WI38 (cell line): ENCODE results near the gene TSPAN18.

Experiments
- H3K4me3 ChIP-seq: 2 replicates; pipeline ENCODE4 v1.5.1; 2011; ENCODE audit warnings: low read depth, mild to moderate bottlenecking, control low read depth, low read length
- TF ChIP-seq, protein P1 (sequence below): IDR thresholded peaks from 2 replicates; pipeline ENCODE4 v1.5.1; 2012; ENCODE audit warnings: low read depth, mild to moderate bottlenecking, control low read depth, low read length

The TSPAN18 gene

DNA sequence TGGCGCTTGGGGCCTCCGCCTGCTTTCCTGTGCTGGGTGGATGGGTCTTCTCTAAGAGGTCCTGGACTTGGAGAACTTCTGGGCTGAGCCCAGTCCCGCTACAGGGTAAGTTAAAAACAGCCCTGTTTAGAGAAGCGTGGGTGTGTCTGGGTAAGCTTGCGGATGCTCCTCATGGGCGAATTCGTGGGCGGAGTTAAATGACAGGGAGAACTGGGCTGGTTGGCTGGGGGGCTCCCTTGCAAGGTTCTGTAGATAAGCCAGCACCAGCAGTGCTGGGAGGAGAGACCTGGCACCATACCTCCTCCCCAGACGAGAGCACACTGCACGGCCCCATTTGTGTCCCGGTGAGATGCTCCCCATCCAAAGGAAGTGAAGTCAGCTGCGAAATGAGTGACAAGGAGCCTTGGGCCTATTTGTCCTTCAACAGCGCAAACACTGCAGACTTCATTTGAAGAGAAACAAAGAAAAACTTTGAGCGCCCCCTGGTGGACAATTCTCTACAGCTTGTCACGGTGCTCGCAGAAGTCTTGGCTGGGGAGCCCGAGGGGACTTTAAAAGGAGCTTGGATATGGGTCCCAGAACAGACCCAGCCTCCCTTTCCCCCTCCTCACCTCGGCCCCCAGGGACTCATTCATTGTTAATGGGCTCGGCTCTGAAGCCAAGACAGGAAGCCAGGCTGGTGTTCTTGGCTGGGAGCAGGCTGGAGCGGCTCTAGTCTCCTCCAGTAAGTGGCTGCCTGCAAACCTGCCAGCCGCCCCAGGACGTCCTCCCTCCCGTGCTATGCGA is 184.5 kb downstream of the TSPAN18 start:
- H3K4me3 ChIP-seq: no peak overlapping the region
- TF ChIP-seq, protein P1, sequence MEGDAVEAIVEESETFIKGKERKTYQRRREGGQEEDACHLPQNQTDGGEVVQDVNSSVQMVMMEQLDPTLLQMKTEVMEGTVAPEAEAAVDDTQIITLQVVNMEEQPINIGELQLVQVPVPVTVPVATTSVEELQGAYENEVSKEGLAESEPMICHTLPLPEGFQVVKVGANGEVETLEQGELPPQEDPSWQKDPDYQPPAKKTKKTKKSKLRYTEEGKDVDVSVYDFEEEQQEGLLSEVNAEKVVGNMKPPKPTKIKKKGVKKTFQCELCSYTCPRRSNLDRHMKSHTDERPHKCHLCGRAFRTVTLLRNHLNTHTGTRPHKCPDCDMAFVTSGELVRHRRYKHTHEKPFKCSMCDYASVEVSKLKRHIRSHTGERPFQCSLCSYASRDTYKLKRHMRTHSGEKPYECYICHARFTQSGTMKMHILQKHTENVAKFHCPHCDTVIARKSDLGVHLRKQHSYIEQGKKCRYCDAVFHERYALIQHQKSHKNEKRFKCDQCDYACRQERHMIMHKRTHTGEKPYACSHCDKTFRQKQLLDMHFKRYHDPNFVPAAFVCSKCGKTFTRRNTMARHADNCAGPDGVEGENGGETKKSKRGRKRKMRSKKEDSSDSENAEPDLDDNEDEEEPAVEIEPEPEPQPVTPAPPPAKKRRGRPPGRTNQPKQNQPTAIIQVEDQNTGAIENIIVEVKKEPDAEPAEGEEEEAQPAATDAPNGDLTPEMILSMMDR: peak; percentile 63

DNA sequence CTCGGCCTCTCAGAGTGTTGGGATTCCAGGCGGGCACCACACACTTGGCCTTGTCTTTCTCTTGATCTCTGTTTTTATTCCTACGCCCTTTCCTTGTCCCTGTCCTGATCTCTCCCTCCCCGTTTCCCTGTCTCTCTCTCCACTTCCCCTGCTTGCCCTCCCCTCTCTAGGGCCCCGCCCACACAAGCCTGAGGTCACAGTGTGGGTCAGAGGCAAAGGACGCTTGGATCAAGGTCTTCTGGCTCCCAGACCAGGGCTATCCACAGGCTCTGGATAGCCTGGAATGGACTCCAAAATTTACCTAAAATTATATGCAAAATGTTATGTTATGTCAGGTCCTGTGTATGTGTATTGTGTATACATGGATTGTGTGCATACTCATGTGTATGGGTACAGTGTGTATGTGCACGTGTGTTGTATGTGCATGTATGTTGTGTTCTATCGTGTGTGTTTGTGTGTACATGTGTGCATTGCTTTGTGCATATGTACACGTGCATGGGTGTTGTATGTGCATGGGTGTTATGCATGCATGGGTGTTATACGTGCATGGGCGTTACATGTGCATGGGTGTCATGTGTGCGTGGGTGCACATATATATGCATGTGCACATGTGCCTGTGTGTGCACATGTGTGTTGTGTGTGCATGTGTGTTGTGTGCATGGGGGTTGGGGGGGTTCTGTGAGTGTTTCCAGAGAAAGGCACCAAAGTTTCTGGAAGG is 185.7 kb downstream of the TSPAN18 start:
- TF ChIP-seq, protein P1: no peak
- no peak overlapping the region for H3K4me3 ChIP-seq

DNA sequence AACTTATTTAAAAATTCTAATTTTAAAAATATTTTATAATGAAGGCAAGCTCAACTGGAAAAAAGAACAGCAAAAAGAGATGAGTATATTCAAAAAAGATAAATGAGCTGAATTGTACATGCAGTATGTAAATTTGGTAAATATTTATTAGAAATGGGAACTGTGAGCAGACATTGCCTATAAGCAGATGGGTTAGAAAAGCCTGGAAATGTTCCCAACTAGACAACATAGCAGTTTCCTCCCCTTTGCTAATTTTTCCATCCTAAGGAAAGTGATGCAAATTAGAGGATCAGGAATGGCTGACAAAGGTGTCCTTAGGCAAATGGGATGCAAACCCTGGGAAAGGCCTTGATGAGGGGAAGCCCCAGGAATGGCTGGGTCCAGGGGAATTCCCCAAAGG is 186.7 kb downstream of the TSPAN18 start:
- H3K4me3 ChIP-seq: no peak overlapping the region
- TF ChIP-seq, protein P1: no peak

DNA sequence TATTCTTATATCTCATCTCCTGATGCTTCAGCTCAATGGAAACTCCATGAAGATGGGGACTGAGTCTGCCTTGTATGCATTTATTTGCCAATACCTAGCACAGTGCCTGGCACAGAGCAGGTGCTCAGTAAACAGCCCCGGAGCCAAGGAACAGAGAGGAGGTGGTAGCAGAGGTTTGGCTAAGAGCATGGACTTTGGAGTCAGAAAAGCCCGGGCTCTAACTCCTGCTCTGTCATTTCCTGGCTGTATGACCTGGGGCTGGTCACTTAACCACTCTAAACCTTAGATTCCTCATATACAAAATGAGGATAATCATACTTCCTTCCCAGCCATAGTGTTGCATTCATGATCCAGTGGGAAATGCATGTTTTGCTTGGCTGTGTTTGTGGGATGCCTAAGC is 187.3 kb downstream of the TSPAN18 start:
- no peak overlapping the region for H3K4me3 ChIP-seq
- TF ChIP-seq, protein P1: no peak

DNA sequence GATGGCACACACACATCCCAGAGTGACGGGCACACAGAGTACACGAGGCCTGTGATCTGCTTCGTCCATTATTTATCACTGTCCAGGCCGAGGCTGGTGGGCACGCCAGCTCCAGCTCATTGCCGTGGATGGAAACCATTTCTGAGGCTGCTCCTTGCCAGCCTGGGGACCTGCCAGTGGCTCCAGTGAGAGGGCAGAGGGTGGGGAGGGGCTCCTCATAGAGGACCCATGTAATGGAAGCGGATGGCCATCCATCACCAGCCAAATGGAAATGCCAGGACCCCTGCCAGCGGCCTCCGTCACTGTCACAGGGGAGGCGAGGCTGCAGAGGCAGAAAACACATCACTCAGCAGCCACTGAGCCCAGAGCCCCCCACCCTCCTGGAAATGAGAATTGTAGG is 188.2 kb downstream of the TSPAN18 start:
- H3K4me3 ChIP-seq: no peak overlapping the region
- TF ChIP-seq, protein P1: no peak

DNA sequence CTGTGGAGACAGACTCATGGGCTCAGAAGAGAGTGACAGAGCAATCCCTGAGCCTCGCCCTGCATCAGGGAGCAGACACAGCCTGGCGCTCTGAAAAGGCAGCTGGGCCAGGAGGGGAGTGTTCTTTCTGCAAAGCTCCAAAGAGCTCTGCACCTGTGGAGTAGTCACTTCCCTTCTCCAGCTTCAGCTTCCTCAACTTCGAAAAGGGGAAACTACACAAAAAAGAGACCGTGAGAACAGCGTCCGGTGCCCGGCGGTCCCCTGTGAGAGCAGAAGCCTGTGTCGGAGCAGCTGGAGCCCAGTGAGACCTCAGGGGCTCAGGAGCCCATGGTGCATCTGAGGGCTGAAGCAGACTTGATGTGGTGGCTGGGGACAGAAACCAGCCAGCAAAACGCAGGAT is 188.9 kb downstream of the TSPAN18 start:
- no peak overlapping the region for H3K4me3 ChIP-seq
- TF ChIP-seq, protein P1: no peak

DNA sequence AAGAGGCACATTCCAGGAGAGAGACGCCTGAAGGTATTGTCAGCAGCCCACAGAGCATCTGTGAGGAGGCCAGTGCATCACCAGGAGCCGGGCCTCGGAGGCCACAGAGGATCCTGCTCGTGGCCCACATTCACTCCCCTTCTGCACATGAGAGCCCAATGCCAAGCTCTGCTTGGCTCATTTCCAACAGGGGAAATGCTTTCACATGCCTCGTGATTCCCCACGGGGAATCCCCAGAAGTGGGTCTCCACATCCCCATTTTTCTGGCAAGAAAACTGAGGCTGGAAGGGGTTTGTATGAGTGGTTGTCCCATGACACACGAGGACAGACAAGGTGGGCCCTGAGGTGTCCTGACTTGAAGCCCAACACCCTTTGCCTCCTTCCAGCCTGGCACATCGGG is 189.6 kb downstream of the TSPAN18 start:
- no peak overlapping the region for H3K4me3 ChIP-seq
- TF ChIP-seq, protein P1: no peak
